A673 (cell line): ENCODE data around the gene ZSWIM5. TPM values are rescaled to one million over a fixed set of nuclear protein-coding genes. Genes with fewer than 3 reads are reported as not detected.
A peak's percentile ranks its signal among the peaks of the same experiment; 100 is the strongest.

Experiments used
- BruUV-seq: library from RNA; stranded (reverse); fragments of 400-500 nt; replicated peaks from 2 replicates; lab custom pipeline; 2021; lab: Mats Ljungman, UMichigan
- CTCF ChIA-PET: fragments of 300-600 bp; sonication (Branson Sonifier 250); formaldehyde crosslinking; loops from one replicate; lab custom pipeline; 2022; ENCODE audit warnings: antibody characterized with exemption; lab: Charles Lee
- POLR2A ChIA-PET: fragments of 300-600 bp; sonication (Branson Sonifier 250); formaldehyde crosslinking; loops from one replicate; lab custom pipeline; 2022; ENCODE audit warnings: antibody characterized with exemption; ENCODE audit not compliant: low non-redundant PET; lab: Charles Lee
- DNase-seq: peaks from one replicate; pipeline ENCODE4 v3.0.0-alpha.2; 2015; ENCODE audit warnings: low spot score
- H3K27ac ChIP-seq: fragments of 200-600 bp; sonication (generic); 2 replicates; pipeline ENCODE4 v1.5.1; 2016; ENCODE audit warnings: mixed run types, low read depth, mild to moderate bottlenecking, mixed read lengths, antibody characterized with exemption, low read length; ENCODE audit not compliant: poor library complexity, severe bottlenecking
- H3K27me3 ChIP-seq: fragments of 200-600 bp; sonication (generic); replicated peaks from 2 replicates; pipeline ENCODE4 v1.6.1; 2017; ENCODE audit warnings: mixed run types, low read depth, mild to moderate bottlenecking, mixed read lengths, antibody characterized with exemption, low read length; ENCODE audit not compliant: insufficient read depth, poor library complexity
- H3K36me3 ChIP-seq: fragments of 200-600 bp; sonication (generic); 2 replicates; pipeline ENCODE4 v1.6.1; 2016; ENCODE audit warnings: mixed run types, mild to moderate bottlenecking, mixed read lengths, antibody characterized with exemption, low read length; ENCODE audit not compliant: insufficient read depth, poor library complexity, severe bottlenecking
- H3K4me1 ChIP-seq: fragments of 200-600 bp; sonication (generic); 2 replicates; pipeline ENCODE4 v1.6.1; 2017; ENCODE audit warnings: mixed run types, mild to moderate bottlenecking, mixed read lengths, antibody characterized with exemption, low read length; ENCODE audit not compliant: insufficient read depth, poor library complexity, severe bottlenecking
- H3K4me3 ChIP-seq: fragments of 200-600 bp; sonication (generic); 2 replicates; pipeline ENCODE4 v1.5.1; 2016; ENCODE audit warnings: low read depth, mixed run types, mild to moderate bottlenecking, mixed read lengths, low read length; ENCODE audit not compliant: poor library complexity, severe bottlenecking
- H3K9me3 ChIP-seq: fragments of 200-600 bp; sonication (generic); 2 replicates; pipeline ENCODE4 v1.6.1; 2016; ENCODE audit warnings: mixed run types, low read depth, mild to moderate bottlenecking, mixed read lengths, antibody characterized with exemption, low read length; ENCODE audit not compliant: poor library complexity, severe bottlenecking
- EZH2 ChIP-seq: fragments of 200-600 bp; sonication (generic); IDR thresholded peaks from 2 replicates; pipeline ENCODE4 v1.6.1; 2017; ENCODE audit warnings: borderline replicate concordance, low read depth, mild to moderate bottlenecking, mixed read lengths, antibody characterized with exemption, low read length; ENCODE audit not compliant: poor library complexity, severe bottlenecking
- intact Hi-C: fragments of 100-400 bp; cut with micrococcal nuclease; formaldehyde crosslinking; loops from one replicate; pipeline ENCODE4 v1.10.0; 2022; ENCODE audit not compliant: unreplicated experiment
- total RNA-seq: library from RNA; stranded (reverse); gene quantifications from 2 replicates; pipeline ENCODE4 v1.2.3, GENCODE V29; 2021
- TF ChIP-seq, protein P1 (sequence below): fragments of 300-800, 200-600 bp; sonication (generic); conservative IDR thresholded peaks from 2 replicates; pipeline ENCODE4 v1.5.1; 2017; ENCODE audit warnings: low read depth, mild to moderate bottlenecking, antibody characterized with exemption, low read length, moderate library complexity, mixed read lengths

ZSWIM5 gene
- total RNA-seq, 1 experiment from 2014 or later: 0.67 TPM

DNA sequence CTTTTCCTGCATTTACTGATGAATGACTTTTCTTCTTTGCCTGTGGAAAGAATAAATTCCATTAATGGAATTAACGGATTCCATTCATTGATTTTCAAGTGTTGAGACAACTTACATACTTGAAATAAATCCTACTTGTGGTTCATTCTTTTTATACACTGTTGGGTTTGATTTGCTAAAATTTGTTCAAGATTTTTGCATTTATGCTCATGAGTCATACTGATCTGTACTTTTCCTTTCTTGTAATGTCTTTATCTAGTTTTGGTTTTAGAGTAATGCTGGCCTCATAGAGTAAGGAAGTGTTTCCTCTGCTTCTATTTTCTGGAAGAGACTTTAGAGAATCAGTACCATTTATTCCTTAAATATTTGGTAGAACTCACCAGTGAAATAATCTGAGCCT lies 180.0 kb downstream of the ZSWIM5 start:
- Histone ChIP-seq H3K9me3 (no peaks in the 10 kb centered on the region), H3K27me3 (no peaks in the 10 kb centered on the region), H3K36me3 (no peaks in the 10 kb centered on the region), H3K4me1 (no peaks in the 10 kb centered on the region), H3K27ac (no peak overlapping the region), H3K4me3 (no peak overlapping the region)
- intact Hi-C loops: no loop called here
- no peak for DNase-seq
- ChIA-PET CTCF (no interaction called here), POLR2A (no interaction called here)
- no peak for TF ChIP-seq EZH2
- TF ChIP-seq, protein P1, sequence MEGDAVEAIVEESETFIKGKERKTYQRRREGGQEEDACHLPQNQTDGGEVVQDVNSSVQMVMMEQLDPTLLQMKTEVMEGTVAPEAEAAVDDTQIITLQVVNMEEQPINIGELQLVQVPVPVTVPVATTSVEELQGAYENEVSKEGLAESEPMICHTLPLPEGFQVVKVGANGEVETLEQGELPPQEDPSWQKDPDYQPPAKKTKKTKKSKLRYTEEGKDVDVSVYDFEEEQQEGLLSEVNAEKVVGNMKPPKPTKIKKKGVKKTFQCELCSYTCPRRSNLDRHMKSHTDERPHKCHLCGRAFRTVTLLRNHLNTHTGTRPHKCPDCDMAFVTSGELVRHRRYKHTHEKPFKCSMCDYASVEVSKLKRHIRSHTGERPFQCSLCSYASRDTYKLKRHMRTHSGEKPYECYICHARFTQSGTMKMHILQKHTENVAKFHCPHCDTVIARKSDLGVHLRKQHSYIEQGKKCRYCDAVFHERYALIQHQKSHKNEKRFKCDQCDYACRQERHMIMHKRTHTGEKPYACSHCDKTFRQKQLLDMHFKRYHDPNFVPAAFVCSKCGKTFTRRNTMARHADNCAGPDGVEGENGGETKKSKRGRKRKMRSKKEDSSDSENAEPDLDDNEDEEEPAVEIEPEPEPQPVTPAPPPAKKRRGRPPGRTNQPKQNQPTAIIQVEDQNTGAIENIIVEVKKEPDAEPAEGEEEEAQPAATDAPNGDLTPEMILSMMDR: no peak
- BruUV-seq: no TSS peak

DNA sequence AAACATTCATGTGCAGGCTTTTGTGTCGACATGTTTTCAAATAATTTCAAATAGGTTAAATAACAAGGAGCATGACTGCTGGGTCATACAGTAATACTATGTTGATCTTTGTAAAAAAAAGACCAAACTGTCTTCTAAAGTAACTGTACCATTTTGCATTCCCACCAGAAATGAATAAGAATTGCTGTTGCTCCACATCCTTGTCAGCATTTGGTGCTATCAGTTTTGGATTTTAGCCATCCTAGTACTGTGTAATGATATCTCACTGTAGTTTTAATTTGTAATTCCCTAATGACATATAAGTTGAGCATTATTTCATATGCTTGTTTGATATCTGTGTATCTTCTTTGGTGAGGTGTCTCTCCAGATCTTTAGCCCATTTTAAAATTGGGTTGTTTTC lies 182.7 kb downstream of the ZSWIM5 start:
- Histone ChIP-seq H3K27me3 (no peaks in the 10 kb centered on the region), H3K27ac (no peak overlapping the region), H3K36me3 (no peaks in the 10 kb centered on the region), H3K9me3 (no peaks in the 10 kb centered on the region), H3K4me3 (no peak overlapping the region), H3K4me1 (no peaks in the 10 kb centered on the region)
- no peak for DNase-seq
- intact Hi-C loops: no loop called here
- ChIA-PET CTCF (no interaction called here), POLR2A (no interaction called here)
- BruUV-seq: no TSS peak
- TF ChIP-seq, protein P1: no peak
- no peak for TF ChIP-seq EZH2

DNA sequence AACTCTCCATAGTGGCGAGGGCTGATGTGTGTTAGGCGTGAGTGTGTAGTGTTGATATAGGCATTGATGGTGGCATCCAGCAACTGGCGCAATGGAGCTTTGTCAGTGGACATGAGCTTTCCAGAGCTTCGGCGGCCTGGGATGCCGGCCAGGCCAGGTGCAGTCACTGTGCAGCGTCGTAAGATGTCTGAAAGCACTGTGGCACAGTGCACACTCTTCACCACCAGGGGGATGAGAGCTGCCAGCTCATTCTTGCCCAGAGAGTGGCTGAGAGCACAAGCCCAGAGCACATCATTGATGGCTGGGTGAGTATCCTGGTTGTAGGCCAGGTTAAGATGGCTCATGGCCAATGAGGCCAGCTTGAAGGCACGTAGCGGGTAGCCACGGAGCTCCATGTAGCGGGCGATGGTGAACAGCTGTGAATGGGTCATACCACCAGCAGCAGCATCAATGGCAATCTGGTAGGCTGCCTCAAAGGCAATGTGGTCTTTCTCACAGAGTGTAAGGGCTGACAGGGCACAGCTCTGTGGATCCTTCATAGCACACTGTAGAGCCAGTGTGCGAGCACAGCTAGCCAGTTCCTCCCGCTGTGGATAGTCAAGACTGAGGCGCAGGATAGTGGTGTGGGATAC lies 187.7 kb downstream of the ZSWIM5 start:
- peak; percentile 65 for DNase-seq
- Histone ChIP-seq H3K27ac (no peak overlapping the region), H3K9me3 (no peaks in the 10 kb centered on the region), H3K27me3 (no peaks in the 10 kb centered on the region), H3K4me3 (no peak overlapping the region), H3K36me3 (peaks cover 5% of the 10 kb centered on the region), H3K4me1 (no peaks in the 10 kb centered on the region)
- ChIA-PET POLR2A (no interaction called here), CTCF (interaction anchor here (0.6 to 1.4 kb wide), 4 partner anchors 62 to 376 kb away, joined by 4 to 15 read pairs (median 8); no protein-coding TSS in a partner anchor)
- intact Hi-C loops: loop anchor here (1.0 to 10.0 kb wide), 3 partner anchors 186 to 556 kb away; partner anchors contain the start of gene ZSWIM5
- no TSS peak for BruUV-seq
- TF ChIP-seq, protein P1: peak; percentile 85
- TF ChIP-seq EZH2: no peak
